Naive thymus-derived CD8-positive, alpha-beta T cell (primary cell): ENCODE results near the gene CCDC51. TPM values are rescaled to one million over a fixed set of nuclear protein-coding genes. Genes with fewer than 3 reads are reported as not detected.
A peak's percentile ranks its signal among the peaks of the same experiment; 100 is the strongest.
"Not testable (repeated sequence)": the region's sequence is repeated elsewhere in the genome, so short reads cannot be mapped to it uniquely, and the experiment has no call there.

ENCODE experiments used
- ATAC-seq, 2 donors: fragments of 150-1000 bp; cut with Tn5 transposase in 1 of 2; sonication (Bioruptor Pico), chemical (Tn5 transposase) in 1 of 2; 1 replicate in 1 of 2; 2 replicates in 1 of 2; pipeline ENCODE4 v1.10.0; 2021; ENCODE audit warnings: mild to moderate bottlenecking in 2 of 2, moderate library complexity in 2 of 2
- POLR2A ChIA-PET: fragments of 350-600 bp; sonication (Branson Sonifier 250); formaldehyde crosslinking; loops from one replicate; lab custom pipeline; 2021; ENCODE audit warnings: antibody characterized with exemption; lab: Charles Lee
- DNase-seq, 10 donors: peaks; one replicate each; pipeline versions ENCODE4 v3.0.0 to v3.0.0-alpha.2; 2020 to 2022
- H3K27ac Mint-ChIP-seq, 10 donors: one replicate each; pipeline ENCODE4 v1.8.0; 2020 to 2022; ENCODE audit warnings: mild to moderate bottlenecking in 10 of 10, mixed read lengths in 10 of 10, moderate library complexity in 4 of 10, inconsistent platforms in 1 of 10
- H3K27me3 Mint-ChIP-seq, 5 donors: one replicate each; pipeline ENCODE4 v1.8.0; 2021 to 2022; ENCODE audit warnings: mixed read lengths in 5 of 5
- H3K36me3 Mint-ChIP-seq, 3 donors: one replicate each; pipeline ENCODE4 v1.8.0; 2020 to 2022; ENCODE audit warnings: mixed read lengths in 3 of 3, mild to moderate bottlenecking in 2 of 3, inconsistent platforms in 1 of 3
- H3K4me1 Mint-ChIP-seq, 4 donors: one replicate each; pipeline ENCODE4 v1.8.0; 2021 to 2022; ENCODE audit warnings: mixed read lengths in 4 of 4
- H3K4me3 Mint-ChIP-seq, 10 donors: one replicate each; pipeline ENCODE4 v1.8.0; 2020 to 2022; ENCODE audit warnings: mild to moderate bottlenecking in 10 of 10, mixed read lengths in 10 of 10, moderate library complexity in 6 of 10, inconsistent platforms in 1 of 10
- H3K9me3 Mint-ChIP-seq, 9 donors: one replicate each; pipeline ENCODE4 v1.8.0; 2020 to 2022; ENCODE audit warnings: mixed read lengths in 9 of 9, mild to moderate bottlenecking in 3 of 9, inconsistent platforms in 1 of 9, moderate library complexity in 1 of 9
- polyA plus RNA-seq, 3 donors: library from polyadenylated mRNA; unstranded; fragments of 300-500 nt; fragmentation: Illumina TruSeq; gene quantifications; one replicate each; pipeline ENCODE4 v1.2.3, GENCODE V29; 2021
- total RNA-seq, 8 experiments: library from RNA in 2 of 8; stranded (reverse) in 2 of 8; gene quantifications; one replicate each; pipeline ENCODE4 v1.2.3 and lab custom pipeline; 2021 to 2026

CCDC51 gene
- total and polyA plus RNA-seq, 5 experiments from 2014 or later: 4.6 to 12.9 (median 8.6) TPM

DNA sequence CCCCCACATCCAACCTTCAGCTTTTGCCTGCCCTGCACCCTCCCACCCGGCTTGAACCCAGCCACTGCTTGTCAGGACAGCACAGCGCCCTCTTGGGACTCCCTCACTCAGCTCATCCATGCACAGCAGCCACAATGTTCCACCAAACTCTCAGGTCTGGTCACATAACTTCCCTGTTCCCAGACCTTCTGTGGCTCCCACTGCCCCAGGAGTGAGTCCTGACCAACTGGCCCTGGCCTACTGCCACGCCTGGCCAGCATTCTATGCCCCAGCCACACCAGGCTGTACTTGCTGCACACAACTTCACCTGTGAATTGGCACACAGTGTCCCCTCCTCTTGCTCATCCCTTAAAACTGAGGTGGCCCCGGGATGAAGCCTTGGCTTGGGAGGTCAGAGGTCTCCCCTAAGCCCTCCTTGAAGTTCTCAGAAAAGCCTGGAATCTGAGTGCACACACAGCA is 31.1 kb downstream of the CCDC51 start:
- no peak for ATAC-seq
- H3K9me3 Mint-ChIP-seq: no peaks in the 10 kb centered on the region
- H3K4me1 Mint-ChIP-seq: peaks cover 0 to 2% (median 0%) of the 10 kb centered on the region in 4 donors
- H3K27me3 Mint-ChIP-seq: no peaks in the 10 kb centered on the region
- no peak overlapping the region for H3K4me3 Mint-ChIP-seq
- H3K27ac Mint-ChIP-seq: no peak overlapping the region
- POLR2A ChIA-PET: no interaction called here
- no peaks in the 10 kb centered on the region for H3K36me3 Mint-ChIP-seq
- peak in 2 of 10 donors; percentile 0 to 48 for DNase-seq

DNA sequence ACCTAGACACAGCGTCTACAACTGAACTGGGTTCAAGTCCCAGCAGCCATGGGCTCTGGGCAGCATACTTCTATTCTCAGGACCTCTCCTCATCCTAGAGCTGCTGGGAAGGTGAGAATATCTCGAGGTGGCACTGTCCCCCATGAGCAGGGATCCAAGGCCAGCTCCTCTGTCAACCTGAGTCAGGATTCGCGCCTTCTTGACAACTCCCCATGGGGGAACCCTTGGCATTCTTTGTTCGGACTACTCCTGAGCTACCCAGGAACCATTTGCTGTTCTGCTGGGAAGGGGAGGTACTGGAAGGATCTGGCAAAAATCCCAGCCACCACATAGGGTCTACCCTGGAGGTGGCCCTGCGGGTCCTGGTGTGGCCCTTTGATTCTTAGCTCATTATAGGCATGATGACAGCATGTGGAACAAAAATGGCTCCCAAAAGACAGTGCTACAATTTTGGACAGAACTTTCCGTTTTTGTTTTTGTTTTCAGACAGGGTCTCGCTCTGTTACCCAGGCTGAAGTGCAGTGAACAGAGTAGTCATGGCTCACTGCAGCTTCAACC is 32.3 kb downstream of the CCDC51 start:
- no peak overlapping the region for H3K4me3 Mint-ChIP-seq
- H3K9me3 Mint-ChIP-seq: no peaks in the 10 kb centered on the region
- peaks cover 0 to 2% (median 0%) of the 10 kb centered on the region in 4 donors for H3K4me1 Mint-ChIP-seq
- DNase-seq (peak in 1 of 10 donors; percentile 52), ATAC-seq (no peak)
- POLR2A ChIA-PET: no interaction called here
- H3K36me3 Mint-ChIP-seq: no peaks in the 10 kb centered on the region
- H3K27me3 Mint-ChIP-seq: no peaks in the 10 kb centered on the region
- H3K27ac Mint-ChIP-seq: peak overlapping the region in 3 of 10 donors; percentile 0 to 68 (median 43)

DNA sequence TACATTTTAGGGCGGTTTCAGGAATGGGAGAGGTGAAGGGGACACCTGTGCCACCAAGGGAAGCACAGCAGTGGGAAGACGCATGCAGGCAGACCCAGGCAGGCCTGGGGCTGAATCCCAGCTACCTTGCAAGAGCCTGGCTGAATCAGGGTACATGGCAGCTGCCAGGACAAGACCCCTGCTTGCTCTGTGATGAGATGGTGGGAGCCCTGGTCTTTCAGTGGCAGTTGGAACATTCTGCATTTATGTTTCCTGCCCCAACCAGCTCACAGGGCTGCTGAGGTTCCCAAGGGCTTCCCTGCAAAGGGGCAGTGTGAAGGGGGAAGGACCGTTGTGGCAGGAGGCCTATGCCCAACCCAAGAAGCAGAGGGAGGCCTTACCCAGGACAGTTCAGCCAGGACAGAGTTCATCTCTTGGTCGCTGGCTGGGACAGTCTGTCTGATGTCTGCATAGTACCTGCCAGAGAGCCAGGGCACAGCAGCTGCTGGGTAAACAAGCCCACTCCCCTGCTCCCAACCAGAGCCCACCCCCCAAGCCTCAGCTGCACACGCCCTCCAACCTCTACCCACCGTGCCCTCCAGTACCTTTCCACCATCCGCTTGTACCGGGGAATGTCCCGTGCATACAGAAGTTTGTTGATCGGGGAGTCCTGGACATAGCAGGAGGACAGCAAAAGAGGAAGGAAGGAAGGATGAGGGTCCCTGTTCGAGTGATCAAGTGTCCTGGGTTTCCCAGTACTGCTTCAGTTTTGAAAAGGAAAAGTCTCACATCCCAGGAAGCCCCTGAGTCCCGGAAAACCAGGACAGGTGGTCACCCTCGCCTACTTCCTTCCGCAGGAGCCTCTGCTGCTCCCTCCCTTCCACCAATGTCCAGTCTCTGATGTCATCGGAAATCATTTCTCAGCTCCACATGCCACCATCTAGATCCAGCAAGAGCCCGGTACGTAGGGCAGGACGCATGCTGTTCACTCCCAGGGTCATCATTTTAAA is 33.2 kb downstream of the CCDC51 start:
- no peak overlapping the region for H3K4me3 Mint-ChIP-seq
- no peaks in the 10 kb centered on the region for H3K27me3 Mint-ChIP-seq
- POLR2A ChIA-PET: no interaction called here
- no peaks in the 10 kb centered on the region for H3K9me3 Mint-ChIP-seq
- ATAC-seq (no peak), DNase-seq (peak in 1 of 10 donors; percentile 53)
- peak overlapping the region in 3 of 10 donors; percentile 0 to 68 (median 47) for H3K27ac Mint-ChIP-seq
- no peaks in the 10 kb centered on the region for H3K36me3 Mint-ChIP-seq
- peaks cover 0 to 2% (median 0%) of the 10 kb centered on the region in 4 donors for H3K4me1 Mint-ChIP-seq

DNA sequence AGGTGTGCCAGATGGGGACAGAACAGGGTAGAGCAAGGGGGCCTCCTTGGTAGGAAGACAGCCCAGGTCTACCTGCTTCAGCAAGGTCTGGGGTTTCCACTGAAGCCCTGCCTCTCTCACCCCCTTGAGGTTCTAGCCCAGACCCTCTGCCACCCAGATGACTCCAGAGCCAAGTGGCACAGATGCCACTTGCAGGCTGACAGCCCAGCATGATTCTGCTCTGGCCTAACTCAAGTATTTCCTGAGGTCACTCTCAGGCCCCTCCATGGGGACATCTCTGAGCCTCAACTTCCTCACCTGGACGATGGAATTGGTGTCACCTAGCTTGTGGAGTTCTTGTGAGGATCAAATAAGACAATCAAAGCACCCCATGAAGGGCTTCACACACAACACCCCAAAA is 33.9 kb downstream of the CCDC51 start:
- DNase-seq (no peak), ATAC-seq (no peak)
- Mint-ChIP-seq H3K36me3 (no peaks in the 10 kb centered on the region), H3K9me3 (no peaks in the 10 kb centered on the region), H3K4me3 (no peak overlapping the region), H3K27me3 (peaks cover 0 to 1% (median 0%) of the 10 kb centered on the region in 5 donors), H3K4me1 (peaks cover 0 to 2% (median 0%) of the 10 kb centered on the region in 4 donors), H3K27ac (peak overlapping the region in 2 of 10 donors; percentile 34 to 65)
- POLR2A ChIA-PET: no interaction called here

DNA sequence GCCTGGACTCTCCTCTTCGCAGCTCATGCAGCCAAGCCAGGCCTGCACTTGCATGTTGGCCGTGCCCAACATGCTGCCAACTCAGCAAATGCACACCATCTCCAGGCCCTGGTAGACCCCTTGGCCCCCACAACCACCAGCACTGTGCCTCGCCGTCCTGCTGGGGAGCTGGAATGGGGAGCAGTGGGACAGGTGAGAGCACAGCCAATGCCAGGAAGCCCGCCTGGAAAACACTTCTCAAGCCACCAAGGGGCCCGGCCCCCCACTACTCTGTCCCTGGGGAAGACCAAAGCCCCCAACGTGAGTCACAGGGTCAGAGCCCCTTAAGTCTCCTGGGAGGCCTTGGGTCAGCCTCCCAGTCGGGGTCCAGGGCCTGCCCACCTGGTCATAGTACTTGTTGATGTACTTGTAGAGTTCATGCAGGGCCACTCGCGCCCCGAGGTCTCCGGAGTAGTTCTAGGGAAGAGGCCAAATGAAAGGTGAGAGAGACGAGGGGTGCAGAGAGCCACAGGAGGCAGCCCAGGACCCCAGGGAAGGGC is 34.5 kb downstream of the CCDC51 start:
- peak in 2 of 10 donors; percentile 12 to 60 for DNase-seq
- POLR2A ChIA-PET: interaction anchor here (0.5 kb wide), 1 partner anchor 53 kb away, joined by 4 read pairs; no protein-coding TSS in a partner anchor
- H3K27ac Mint-ChIP-seq: peak overlapping the region in 2 of 10 donors; percentile 40 to 65

DNA sequence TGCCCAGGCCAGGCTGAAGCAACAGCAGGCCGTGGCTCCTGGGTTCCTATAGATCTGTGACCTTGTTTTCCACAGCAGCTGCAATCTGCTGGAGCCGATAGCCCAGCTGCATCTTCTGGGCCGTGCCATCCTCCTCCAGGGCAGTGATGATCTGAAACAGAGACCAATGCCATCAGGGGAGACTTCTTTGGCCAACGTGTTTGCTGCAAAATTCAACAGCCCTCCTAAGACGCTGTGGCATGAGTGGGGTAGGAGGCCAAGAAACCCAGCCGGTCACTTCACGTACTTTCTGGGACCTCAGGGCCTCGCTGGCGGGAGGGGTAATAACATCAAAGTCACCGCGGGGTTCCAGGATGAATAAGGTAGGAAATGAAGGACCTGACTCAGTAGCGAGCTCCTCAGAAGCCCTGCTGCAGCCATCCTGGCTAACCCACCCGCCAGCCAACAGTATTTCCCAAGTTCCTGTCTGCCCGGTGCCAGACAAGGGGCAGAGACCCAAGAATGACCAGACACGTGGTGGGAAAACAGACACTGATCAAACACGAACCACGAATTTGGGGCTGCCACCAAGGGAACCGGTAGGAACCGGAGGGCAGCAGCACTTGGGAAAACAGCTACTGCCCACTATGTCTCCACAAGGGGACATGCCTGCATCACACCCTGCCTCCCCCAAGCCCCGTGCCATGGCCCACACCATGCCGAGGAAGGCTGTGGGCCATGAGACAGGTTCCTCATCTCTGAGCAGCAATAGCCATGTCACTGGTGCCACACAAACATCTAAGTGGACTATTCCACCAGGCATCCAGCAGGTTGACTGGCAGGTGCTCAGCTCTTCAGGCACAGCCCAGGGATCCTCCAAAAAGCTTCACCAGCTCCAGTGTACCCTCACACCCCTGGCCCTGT is 35.2 kb downstream of the CCDC51 start:
- H3K27ac Mint-ChIP-seq: no peak overlapping the region
- POLR2A ChIA-PET: interaction anchor here (0.5 kb wide), 1 partner anchor 54 kb away, joined by 4 read pairs; no protein-coding TSS in a partner anchor
- peaks cover 0 to 8% (median 0%) of the 10 kb centered on the region in 5 donors for H3K27me3 Mint-ChIP-seq
- ATAC-seq (no peak), DNase-seq (peak in 2 of 10 donors; percentile 14 to 18)
- peak overlapping the region in 1 of 10 donors; percentile 41 for H3K4me3 Mint-ChIP-seq
- H3K9me3 Mint-ChIP-seq: no peaks in the 10 kb centered on the region
- H3K4me1 Mint-ChIP-seq: peaks cover 0 to 2% (median 0%) of the 10 kb centered on the region in 4 donors
- no peaks in the 10 kb centered on the region for H3K36me3 Mint-ChIP-seq

More for the DNA sequence above, 34.5 kb downstream of the CCDC51 start:
- Mint-ChIP-seq H3K27me3 (peaks cover 0 to 7% (median 0%) of the 10 kb centered on the region in 5 donors), H3K36me3 (no peaks in the 10 kb centered on the region), H3K9me3 (no peaks in the 10 kb centered on the region), H3K4me1 (peaks cover 0 to 2% (median 0%) of the 10 kb centered on the region in 4 donors), H3K4me3 (peak overlapping the region in 1 of 10 donors; percentile 41)
- ATAC-seq: no peak

DNA sequence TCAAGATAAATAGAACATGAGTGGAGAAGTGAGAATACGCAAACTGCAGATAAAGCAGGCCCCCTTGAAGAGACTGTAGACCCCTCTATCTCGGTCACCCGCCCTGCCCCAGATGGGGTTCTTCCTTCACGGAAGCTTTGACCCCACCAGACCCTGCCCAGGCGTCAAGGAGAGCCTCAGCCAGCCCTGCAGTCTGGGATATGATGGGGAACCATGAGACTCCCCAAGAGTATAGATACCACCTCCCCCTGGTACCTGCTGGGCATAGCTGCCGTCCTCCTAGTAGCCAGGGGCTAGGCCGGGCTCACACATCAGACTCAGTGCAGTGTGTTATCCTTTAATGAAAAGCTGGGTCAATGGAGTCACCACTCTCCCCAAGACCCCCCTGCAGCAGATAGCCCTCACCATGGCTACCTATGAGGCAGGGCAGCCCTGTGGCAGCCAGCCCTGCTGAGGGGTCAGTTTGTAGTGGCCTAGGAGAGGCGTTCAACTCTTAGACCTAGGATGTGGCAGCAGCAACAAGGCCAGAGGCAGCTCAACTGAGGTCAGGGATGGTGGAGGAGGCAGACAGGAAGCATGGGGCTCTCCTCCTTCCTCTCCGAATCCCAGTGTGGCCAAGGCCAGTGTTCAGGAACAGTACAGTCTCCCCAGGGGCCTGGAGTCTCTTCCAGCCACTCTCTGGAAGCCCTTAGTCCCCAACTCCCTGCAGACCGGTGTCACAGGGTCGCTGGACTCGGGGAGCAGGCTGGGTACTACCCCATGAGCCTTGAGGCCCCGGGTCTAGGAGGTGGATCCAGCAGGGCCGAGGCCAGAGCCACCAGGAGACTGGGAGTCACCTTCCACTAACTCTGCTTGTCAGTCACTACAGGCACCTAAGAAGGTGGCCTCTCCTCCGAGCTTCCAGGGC is 36.1 kb downstream of the CCDC51 start:
- ATAC-seq: no peak
- peaks cover 0 to 8% (median 3%) of the 10 kb centered on the region in 5 donors for H3K27me3 Mint-ChIP-seq
- peak in 2 of 10 donors; percentile 14 to 37 for DNase-seq
- H3K9me3 Mint-ChIP-seq: no peaks in the 10 kb centered on the region
- H3K4me1 Mint-ChIP-seq: peaks cover 0 to 2% (median 0%) of the 10 kb centered on the region in 4 donors
- H3K27ac Mint-ChIP-seq: peak overlapping the region in 1 of 10 donors; percentile 32
- no peaks in the 10 kb centered on the region for H3K36me3 Mint-ChIP-seq
- H3K4me3 Mint-ChIP-seq: no peak overlapping the region
- POLR2A ChIA-PET: no interaction called here

DNA sequence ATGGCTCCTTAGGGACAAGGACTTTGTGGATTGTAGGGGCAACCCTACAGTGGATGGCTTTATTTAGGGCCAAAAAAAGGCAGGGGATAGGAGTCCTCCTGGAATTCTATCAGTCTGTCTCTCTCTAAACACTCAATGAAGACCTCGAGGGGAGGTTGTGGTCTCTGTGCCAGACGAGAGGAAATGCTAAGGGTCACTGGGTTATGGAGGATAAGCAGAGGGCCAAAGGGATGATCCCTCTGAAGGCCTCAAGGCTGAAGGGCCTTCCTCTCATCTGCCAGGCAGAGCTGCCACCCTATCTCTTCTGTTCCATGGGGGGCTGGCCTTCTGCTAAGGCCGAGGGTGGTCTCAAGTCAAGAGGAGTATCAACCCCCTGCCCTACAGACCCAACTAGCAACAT is 37.0 kb downstream of the CCDC51 start:
- H3K27ac Mint-ChIP-seq: peak overlapping the region in 1 of 10 donors; percentile 32
- POLR2A ChIA-PET: no interaction called here
- no peaks in the 10 kb centered on the region for H3K4me1 Mint-ChIP-seq
- H3K9me3 Mint-ChIP-seq: no peaks in the 10 kb centered on the region
- ATAC-seq: no peak
- no peaks in the 10 kb centered on the region for H3K36me3 Mint-ChIP-seq
- H3K4me3 Mint-ChIP-seq: no peak overlapping the region
- H3K27me3 Mint-ChIP-seq: peaks cover 0 to 8% (median 3%) of the 10 kb centered on the region in 5 donors
- DNase-seq: peak in 1 of 10 donors; percentile 45

DNA sequence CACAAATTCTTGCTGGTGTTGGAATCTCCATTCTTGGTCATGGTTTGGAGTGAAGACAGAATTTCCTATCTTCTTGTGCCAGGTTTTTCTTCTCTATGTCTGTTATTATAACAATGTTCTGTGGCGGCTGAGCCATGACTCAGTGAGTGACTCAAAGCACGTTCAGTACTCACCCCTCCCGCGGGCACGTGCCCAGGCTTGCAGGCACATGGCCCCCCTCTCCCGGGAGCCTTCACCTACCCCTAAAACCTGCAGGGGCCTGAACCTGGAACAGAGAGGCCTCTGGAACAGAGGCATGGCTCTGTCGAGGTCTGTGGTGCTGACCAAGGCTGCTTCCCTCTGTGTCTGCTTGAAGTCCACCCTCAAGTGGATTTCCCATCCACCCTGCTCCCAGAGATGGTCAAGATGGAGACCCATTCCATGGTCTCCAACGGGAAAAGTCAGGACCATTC is 37.6 kb downstream of the CCDC51 start:
- POLR2A ChIA-PET: interaction anchor here (1.0 kb wide), 1 partner anchor 159 kb away, joined by 7 read pairs; no protein-coding TSS in a partner anchor
- H3K36me3 Mint-ChIP-seq: no peaks in the 10 kb centered on the region
- H3K27me3 Mint-ChIP-seq: peaks cover 0 to 8% (median 4%) of the 10 kb centered on the region in 5 donors
- H3K27ac Mint-ChIP-seq: no peak overlapping the region
- H3K4me3 Mint-ChIP-seq: no peak overlapping the region
- H3K9me3 Mint-ChIP-seq: no peaks in the 10 kb centered on the region
- ATAC-seq (no peak), DNase-seq (peak in 1 of 10 donors; percentile 51)
- H3K4me1 Mint-ChIP-seq: no peaks in the 10 kb centered on the region

DNA sequence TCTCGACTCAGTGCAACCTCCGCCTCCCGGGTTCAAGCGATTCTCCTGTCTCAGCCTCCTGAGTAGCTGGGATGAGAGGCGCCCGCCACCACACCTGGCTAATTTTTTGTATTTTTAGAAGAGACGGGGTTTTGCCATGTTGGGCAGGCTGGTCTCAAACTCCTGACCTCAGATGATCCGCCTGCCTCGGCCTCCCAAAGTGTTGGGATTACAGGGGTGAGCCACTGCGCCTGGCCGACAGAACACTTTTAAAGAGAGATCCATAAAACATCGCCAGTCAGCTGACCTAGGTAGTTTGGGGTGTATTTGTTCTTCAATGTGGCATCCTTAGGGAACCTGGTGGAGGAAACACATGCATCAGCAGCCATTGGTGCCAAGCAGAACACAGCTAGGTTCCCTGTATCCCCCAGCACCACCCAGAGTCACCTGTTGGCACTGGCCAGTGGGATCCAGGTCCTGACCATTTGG is 38.5 kb downstream of the CCDC51 start:
- H3K27me3 Mint-ChIP-seq, H3K36me3 Mint-ChIP-seq, H3K9me3 Mint-ChIP-seq, H3K27ac Mint-ChIP-seq, ATAC-seq, H3K4me1 Mint-ChIP-seq, H3K4me3 Mint-ChIP-seq: not testable (repeated sequence)
- peak in 1 of 10 donors; percentile 35 for DNase-seq
- POLR2A ChIA-PET: interaction anchor here (1.0 to 1.4 kb wide), 7 partner anchors 34 to 159 kb away, joined by 3 to 7 read pairs (median 4); partner anchors contain the start of genes CCDC51, NME6 and TMA7
